NB4 (cell line): ENCODE measurements around the gene SMG1.
"Not testable (repeated sequence)": the region's sequence is repeated elsewhere in the genome, so short reads cannot be mapped to it uniquely, and the experiment has no call there.

Experiments
- MAX ChIP-seq: IDR thresholded peaks from 2 replicates; pipeline ENCODE4 v1.6.1; 2011; ENCODE audit warnings: low read depth, low read length
- MYC ChIP-seq: IDR thresholded peaks from 2 replicates; pipeline ENCODE4 v1.6.1; 2011; ENCODE audit warnings: low read depth, low read length
- POLR2A ChIP-seq: IDR thresholded peaks from 2 replicates; pipeline ENCODE4 v1.6.1; 2011; ENCODE audit warnings: mild to moderate bottlenecking; ENCODE audit not compliant: insufficient read length; ENCODE audit errors: extremely low read depth
- TF ChIP-seq, protein P1 (sequence below): IDR thresholded peaks from one replicate; pipeline ENCODE4 v1.5.1; 2012; ENCODE audit warnings: low read depth, low read length

DNA sequence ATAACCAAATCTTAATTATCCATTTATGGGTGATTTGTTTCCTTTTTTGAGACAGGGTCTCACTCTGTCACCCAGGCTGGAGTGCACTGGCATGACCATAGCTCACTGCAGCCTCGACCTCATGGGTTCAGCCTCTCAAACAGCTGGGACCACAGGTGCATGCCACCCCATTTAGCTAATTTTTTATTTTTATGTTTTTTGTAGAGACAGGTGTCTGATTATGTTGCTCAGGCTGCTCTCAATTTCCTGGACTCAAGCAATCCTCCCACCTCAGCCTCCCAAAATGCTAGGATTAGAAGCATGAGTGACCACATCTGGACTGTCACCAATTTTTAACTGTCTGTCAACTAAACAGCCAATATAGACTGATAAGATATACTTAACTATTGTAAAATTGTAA is 25.0 kb downstream of the SMG1 start:
- TF ChIP-seq, protein P1, sequence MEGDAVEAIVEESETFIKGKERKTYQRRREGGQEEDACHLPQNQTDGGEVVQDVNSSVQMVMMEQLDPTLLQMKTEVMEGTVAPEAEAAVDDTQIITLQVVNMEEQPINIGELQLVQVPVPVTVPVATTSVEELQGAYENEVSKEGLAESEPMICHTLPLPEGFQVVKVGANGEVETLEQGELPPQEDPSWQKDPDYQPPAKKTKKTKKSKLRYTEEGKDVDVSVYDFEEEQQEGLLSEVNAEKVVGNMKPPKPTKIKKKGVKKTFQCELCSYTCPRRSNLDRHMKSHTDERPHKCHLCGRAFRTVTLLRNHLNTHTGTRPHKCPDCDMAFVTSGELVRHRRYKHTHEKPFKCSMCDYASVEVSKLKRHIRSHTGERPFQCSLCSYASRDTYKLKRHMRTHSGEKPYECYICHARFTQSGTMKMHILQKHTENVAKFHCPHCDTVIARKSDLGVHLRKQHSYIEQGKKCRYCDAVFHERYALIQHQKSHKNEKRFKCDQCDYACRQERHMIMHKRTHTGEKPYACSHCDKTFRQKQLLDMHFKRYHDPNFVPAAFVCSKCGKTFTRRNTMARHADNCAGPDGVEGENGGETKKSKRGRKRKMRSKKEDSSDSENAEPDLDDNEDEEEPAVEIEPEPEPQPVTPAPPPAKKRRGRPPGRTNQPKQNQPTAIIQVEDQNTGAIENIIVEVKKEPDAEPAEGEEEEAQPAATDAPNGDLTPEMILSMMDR, result not testable (repeated sequence)
- not testable (repeated sequence) for TF ChIP-seq MAX, POLR2A, MYC
